A673 (cell line): ENCODE results near the gene SRRM4.

Source experiments
- CTCF ChIP-seq: fragments of 300-800, 200-600 bp; sonication (generic); conservative IDR thresholded peaks from 2 replicates; pipeline ENCODE4 v1.5.1; 2017; ENCODE audit warnings: low read depth, mild to moderate bottlenecking, antibody characterized with exemption, low read length, moderate library complexity, mixed read lengths
- EZH2 ChIP-seq: fragments of 200-600 bp; sonication (generic); IDR thresholded peaks from 2 replicates; pipeline ENCODE4 v1.6.1; 2017; ENCODE audit warnings: borderline replicate concordance, low read depth, mild to moderate bottlenecking, mixed read lengths, antibody characterized with exemption, low read length; ENCODE audit not compliant: poor library complexity, severe bottlenecking

GRCh38 chr12:119100933-119101332 is 119.6 kb downstream of the SRRM4 start:
- no peak for TF ChIP-seq CTCF
- no peak for TF ChIP-seq EZH2
